Suprapubic skin (tissue), 3 donors: ENCODE data around the gene ZNF561.

Source experiments
- POLR2A ChIP-seq, 2 donors: fragments of 450-650 bp; IDR thresholded peaks; one replicate each; pipeline ENCODE4 v1.6.1; 2017; ENCODE audit warnings: antibody characterized with exemption in 2 of 2, mild to moderate bottlenecking in 2 of 2, moderate library complexity in 2 of 2
- TF ChIP-seq, protein P1 (sequence below), 2 donors: fragments of 200-600 bp in 1 of 2; fragments of 450-650 bp in 1 of 2; sonication (generic) in 1 of 2; IDR thresholded peaks; one replicate each; pipeline ENCODE4 v1.5.1; 2016 to 2019; ENCODE audit warnings: antibody characterized with exemption in 2 of 2, mild to moderate bottlenecking in 1 of 2, moderate library complexity in 1 of 2

DNA sequence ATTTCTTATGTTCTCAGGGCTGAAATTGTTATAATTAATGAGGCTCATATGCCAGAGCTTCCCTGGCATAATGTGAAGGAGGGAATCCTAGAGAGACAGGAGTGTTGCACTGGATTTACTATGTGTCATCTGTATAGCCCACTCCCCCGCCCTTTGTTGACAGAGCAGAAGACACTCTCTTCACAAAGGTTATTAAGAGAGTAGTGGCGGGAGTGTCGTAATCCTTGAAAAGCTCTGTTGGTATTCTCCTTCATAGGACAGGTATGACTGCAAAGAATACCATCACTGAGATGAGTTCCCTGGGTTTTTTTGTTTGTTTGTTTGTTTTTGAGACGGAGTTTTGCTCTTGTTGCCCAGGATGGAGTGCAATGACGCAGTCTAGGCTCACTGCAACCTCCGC lies 50.8 kb downstream of the ZNF561 start:
- TF ChIP-seq, protein P1, sequence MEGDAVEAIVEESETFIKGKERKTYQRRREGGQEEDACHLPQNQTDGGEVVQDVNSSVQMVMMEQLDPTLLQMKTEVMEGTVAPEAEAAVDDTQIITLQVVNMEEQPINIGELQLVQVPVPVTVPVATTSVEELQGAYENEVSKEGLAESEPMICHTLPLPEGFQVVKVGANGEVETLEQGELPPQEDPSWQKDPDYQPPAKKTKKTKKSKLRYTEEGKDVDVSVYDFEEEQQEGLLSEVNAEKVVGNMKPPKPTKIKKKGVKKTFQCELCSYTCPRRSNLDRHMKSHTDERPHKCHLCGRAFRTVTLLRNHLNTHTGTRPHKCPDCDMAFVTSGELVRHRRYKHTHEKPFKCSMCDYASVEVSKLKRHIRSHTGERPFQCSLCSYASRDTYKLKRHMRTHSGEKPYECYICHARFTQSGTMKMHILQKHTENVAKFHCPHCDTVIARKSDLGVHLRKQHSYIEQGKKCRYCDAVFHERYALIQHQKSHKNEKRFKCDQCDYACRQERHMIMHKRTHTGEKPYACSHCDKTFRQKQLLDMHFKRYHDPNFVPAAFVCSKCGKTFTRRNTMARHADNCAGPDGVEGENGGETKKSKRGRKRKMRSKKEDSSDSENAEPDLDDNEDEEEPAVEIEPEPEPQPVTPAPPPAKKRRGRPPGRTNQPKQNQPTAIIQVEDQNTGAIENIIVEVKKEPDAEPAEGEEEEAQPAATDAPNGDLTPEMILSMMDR (IDR thresholded peaks at IDR 0.05), result no peak
- no peak for TF ChIP-seq POLR2A (IDR thresholded peaks at IDR 0.05)
